GM15510 (cell line): ENCODE data around the gene TK1.

Experiments
- POLR2A ChIP-seq: IDR thresholded peaks from 3 replicates; pipeline ENCODE4 v1.6.1; 2011; ENCODE audit warnings: borderline replicate concordance; ENCODE audit not compliant: insufficient read length; ENCODE audit errors: extremely low read depth

TK1 gene

GRCh38 chr17:78186692-78187595, at the start of gene TK1, which contains the start of gene AFMID:
TK1 (minus strand) TSS chr17:78187052; CDS start chr17:78186994, 58 bp downstream.
AFMID (plus strand) TSS chr17:78187362; CDS start chr17:78187371, 9 bp downstream.
- peak; percentile 88 for TF ChIP-seq POLR2A

GRCh38 chr17:78235885-78236284, 49.0 kb upstream of the TK1 start:
- no peak for TF ChIP-seq POLR2A

- TF ChIP-seq POLR2A: no peak
These were observed 47.5 kb upstream of the TK1 start for GRCh38 chr17:78234261-78234865.

- TF ChIP-seq POLR2A: no peak
These were observed 46.8 kb upstream of the TK1 start for GRCh38 chr17:78233678-78234077.

GRCh38 chr17:78232859-78233173, 46.0 kb upstream of the TK1 start:
- TF ChIP-seq POLR2A: no peak

GRCh38 chr17:78231991-78232858, 45.4 kb upstream of the TK1 start:
- TF ChIP-seq POLR2A: no peak

- no peak for TF ChIP-seq POLR2A
These were observed 44.4 kb upstream of the TK1 start, which contains the start of gene TMEM235 for GRCh38 chr17:78230996-78231935. TMEM235 (plus strand) TSS chr17:78231631; CDS start chr17:78232024, 393 bp downstream.

GRCh38 chr17:78230252-78230962, 43.6 kb upstream of the TK1 start:
- no peak for TF ChIP-seq POLR2A

GRCh38 chr17:78228176-78228575, 41.3 kb upstream of the TK1 start:
- TF ChIP-seq POLR2A: no peak

GRCh38 chr17:78227455-78227916, 40.6 kb upstream of the TK1 start:
- no peak for TF ChIP-seq POLR2A

- no peak for TF ChIP-seq POLR2A
These were observed 40.1 kb upstream of the TK1 start for GRCh38 chr17:78226759-78227454.

GRCh38 chr17:78226055-78226758, 39.4 kb upstream of the TK1 start:
- no peak for TF ChIP-seq POLR2A
